HG03342 (cell line): Measurements from ENCODE around the gene BCDIN3D.

Experiments used
- ATAC-seq: cut with Tn5 transposase; IDR thresholded peaks from one replicate; pipeline ENCODE4 v1.9.1; 2021; ENCODE audit warnings: mild to moderate bottlenecking, moderate library complexity; ENCODE audit not compliant: unreplicated experiment

Gene BCDIN3D

DNA sequence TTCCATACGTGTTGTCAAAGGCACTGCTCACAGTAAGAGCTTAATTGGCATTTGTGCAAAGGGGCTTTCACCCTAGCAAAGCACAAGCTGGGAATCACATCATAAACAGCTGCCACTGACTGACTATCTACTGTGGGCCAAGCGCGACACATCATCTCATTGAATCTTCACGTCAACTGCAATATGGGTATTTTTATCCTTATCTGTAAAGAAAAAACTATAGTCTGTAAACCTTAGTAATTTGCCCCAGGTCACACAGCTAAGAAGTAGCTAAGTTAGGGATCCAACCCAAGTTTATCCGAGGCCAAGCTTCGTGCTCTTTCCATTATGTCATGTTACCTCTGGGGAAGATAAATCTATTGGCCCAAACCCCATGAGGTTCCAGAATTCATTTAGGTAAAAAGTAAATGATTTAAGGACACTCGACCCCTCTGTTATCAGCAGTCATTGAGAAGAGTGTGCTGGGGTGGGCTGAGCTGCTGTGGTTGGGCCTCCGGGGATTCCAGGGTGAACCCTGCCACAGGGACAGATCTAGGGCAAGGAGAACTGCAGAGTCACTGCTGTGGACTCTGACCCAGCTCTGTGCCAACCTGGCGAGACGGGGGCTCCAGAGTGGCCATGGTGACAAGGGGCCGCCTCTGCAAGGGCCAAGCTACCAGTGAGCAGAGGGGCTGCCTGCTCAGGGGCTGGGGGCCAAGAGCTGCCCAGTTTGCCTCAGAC, 42.3 kb downstream of the BCDIN3D start:
- no peak for ATAC-seq

DNA sequence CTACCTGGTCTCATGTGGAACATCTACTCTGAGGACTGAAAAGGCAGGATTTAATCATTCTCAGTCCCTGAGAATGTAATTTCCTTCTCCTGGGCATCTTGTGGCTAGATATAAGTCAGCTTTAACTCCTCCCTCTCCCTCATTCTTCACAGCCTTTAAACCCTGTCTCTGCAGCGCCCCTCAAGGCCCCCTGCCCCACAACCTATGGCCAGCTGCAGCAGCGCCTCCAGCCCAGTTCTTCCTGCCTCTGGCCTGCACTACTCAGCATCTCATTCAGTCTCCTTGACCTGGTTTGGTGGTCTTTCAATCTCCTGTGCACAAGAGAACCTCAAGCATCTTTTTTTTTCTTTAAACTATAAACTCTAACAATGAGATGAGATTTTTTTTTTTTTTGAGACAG, 44.0 kb downstream of the BCDIN3D start:
- no peak for ATAC-seq

DNA sequence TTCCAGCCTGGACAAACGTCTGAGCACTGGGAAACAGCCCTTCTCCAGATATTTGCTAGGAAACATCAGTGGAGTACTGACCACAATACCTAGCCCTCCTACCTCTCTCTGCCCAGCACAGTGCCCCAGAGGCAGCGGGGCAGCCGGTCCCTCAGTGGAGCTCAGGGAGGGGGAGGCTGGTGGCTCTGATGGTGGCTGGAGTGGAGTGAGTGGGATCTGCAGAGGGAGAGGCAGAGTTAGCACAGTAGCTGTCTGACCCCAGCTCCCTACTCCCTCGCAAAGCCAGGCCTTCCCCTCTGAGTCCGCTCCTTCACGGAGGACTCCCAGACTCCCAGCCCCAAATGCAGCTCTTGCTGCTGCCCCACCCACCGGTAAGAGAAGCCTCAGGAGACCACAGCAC, 44.7 kb downstream of the BCDIN3D start:
- no peak for ATAC-seq

DNA sequence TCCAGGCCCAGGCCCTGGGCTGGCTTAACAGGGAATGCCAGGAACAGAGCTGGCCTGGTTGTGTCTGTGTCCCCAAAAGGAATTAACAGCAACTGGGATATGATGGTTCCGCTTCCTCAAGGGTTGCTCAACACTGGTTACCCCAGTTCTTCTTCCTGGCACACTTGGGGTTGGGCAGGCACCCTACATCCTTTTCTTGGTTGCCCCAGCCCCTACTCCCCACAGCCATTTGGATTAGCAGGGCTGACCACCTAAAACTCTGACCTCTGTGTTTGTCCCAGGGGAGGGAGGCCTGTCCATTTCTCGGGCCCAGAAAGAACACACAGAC, 45.5 kb downstream of the BCDIN3D start:
- no peak for ATAC-seq

DNA sequence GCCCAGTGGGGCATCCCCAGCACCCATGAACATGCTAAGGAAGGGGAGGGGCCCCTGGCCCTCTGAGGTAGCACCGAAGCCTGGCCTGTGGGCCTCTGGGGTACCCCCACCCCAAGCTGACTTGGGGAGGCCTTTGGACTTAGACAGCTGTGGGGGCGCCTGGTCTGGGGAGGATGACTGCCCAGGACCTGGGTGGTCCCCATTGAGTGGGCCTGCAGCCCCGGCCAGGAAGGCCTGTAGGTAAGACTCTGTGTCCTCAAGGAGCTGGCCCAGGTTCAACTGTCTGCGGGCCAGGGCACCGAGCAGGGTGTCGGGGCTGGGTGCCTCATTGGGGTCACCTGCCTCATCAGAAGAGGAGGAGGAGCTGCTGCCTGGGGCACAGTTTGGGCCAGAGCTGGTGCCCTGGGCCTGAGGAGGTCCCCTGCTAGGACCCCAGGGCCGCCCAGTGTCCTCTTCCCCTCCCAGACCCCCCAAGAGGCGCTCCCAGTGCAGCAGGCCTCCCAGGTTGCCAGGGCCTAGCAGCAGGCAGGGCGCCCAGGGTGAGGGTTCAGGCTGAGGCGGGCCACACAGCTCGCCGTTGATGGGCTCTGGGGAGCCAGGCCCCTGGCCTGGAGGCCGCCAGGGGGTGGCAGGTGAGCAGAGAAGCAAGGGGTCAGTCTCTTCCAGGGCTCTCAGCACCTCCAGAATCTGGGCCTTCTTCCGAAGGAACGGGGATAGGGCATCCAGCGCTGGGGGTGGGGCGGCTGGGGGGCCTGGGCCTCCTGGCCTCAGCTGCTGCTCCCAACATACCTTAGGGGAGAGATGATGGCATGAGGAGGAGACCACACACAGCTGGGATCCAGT, 46.1 kb downstream of the BCDIN3D start:
- ATAC-seq: no peak

DNA sequence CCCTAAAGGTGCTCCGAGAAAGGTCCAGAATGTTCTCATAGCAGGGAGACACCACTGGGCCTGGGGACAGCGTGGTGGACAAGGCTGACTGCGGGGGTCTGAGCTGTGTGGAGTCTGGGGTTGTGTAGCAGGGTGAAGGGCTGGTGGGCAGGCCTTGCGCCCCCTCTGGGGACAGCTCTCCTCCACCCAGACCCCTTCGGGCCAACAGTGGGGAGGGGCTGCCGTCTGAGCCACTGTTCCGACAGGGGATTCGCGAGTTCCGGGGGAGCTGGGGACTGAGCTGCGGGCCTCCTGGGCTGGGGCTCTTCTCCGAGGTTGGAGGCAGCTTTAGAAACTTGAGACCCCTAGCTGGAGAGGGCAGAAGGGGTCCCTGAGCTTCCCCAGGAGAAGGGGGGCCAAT, 46.8 kb downstream of the BCDIN3D start:
- ATAC-seq: no peak

DNA sequence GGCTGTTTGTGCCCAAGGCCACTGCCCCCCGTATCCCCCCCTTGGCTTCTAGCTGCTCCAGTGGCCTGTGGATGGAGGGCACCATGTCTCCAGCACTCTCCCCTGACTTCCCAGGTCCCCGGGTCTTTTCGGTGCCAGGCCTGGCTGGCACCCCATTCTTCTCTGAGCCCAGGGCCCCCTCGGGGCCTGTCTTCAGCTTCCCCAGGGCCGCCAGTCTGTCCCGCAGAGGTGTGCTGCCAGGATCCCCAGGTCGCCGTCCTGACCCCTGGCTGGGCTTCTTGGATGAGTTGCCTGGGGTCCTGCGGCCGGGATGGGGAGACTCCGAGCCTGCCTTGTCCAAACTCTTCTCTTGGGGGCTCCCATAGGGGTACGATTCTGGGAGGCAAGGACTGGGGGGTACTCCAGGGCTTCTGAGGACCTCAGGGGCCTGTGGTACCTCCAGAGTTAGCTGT, 47.2 kb downstream of the BCDIN3D start:
- ATAC-seq: no peak

DNA sequence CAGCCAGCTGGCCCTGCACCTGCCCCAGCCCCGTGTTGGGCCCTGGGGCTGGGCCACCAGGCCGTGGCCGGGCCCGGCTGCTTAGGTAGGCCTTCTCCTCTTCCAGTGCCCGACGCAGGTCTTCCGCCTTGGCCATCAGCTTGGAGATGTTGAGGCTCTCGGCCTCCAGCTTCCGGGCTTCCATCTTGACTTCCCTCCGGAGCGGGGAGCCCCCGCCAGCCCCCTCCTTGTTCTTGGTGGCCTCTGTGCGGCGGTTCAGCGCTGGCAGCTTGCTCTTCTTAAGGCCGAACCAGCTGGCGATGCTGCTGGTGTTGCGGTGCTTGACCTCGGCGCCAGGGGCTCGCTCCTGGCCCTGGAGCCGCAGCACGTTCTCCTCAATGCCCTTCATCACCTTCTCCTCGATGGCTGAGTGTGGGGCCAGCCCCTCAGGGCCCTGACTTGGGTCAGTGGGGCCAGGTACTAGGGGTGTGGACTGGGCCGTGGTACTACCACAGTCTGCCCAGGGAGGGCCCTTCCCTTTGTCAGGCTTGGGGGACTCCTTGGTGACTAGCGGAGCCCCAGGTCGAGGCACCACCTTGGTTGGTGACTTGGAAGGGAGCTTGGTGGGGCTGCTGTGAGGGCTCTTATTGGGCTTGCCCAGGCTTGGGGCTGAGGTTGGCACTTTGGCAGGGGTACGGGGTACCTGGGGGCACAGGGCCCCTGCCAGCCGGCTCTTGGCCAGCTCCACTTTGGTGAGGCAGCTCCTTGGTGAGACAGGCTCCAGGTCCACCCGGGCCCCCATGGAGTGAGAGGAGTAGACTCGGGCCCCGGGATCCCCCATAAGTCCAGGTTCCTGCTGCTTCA, 47.9 kb downstream of the BCDIN3D start:
- ATAC-seq: no peak

DNA sequence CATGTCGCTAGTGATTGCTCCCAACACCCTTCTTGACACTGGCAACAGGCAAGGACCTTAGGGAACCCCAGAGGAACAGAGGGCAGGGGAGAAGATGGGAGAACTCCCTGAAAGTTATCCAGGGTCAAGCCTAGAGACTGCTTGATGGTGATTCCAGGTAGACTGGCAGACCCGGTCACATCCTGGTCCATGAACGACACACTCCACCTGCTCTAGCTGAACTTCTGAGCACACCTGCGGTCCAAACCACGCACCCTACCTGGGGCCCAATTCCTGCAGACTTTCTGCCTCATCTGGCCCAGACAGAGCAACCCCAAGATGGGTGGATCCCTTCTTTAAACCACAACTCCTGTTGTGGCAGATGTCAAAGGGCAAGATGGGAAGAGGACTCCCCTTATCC, 48.9 kb downstream of the BCDIN3D start:
- no peak for ATAC-seq

DNA sequence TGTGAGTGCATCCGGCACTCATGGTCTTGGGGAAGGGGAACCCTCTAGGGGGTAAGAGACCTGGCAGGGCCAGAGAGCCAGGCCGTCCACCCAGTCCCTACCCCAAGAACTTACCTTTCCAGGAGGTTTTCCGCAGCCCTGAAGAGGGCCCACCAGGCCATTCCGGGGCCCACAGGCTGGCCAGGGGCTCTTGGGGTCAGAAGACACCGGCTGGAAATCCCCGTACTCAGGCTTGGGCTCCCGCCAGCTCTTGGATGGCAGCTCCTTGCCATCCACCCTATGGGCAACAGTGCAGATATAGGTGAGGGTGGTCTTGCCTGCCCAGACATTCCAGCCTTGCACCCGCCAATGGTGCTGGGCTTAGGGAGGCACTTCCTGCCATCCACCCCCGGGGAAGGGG, 49.3 kb downstream of the BCDIN3D start:
- ATAC-seq: no peak

DNA sequence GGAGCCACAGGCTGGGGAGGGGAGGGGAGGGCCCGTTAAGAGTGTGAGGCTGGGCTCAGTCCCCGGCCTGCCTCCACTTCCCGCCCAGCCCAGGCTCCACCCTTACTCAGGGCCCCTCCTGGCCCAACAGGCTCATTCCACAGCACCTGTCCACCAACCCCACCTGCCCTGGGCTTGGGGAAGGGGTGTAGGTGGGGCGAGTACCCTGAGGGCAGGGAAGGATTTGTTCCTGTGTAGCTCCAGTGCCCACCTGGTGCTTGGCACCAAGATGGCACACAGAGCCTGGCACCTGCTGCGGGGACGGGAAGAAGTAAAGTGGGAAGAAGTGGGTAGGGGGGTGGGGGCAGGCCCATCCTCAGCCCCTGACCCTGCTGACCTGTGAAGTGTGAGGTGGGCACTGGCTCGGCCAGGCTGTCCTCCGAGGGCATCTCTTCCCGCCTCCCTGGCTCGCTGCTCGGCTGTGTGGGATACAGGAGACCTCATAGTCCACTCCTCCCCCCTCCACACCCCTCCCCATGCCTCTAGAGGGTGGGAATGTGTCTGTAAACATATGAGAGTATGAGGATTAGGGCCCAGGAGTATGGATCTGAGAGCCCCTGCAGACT, 49.8 kb downstream of the BCDIN3D start:
- ATAC-seq: no peak

DNA sequence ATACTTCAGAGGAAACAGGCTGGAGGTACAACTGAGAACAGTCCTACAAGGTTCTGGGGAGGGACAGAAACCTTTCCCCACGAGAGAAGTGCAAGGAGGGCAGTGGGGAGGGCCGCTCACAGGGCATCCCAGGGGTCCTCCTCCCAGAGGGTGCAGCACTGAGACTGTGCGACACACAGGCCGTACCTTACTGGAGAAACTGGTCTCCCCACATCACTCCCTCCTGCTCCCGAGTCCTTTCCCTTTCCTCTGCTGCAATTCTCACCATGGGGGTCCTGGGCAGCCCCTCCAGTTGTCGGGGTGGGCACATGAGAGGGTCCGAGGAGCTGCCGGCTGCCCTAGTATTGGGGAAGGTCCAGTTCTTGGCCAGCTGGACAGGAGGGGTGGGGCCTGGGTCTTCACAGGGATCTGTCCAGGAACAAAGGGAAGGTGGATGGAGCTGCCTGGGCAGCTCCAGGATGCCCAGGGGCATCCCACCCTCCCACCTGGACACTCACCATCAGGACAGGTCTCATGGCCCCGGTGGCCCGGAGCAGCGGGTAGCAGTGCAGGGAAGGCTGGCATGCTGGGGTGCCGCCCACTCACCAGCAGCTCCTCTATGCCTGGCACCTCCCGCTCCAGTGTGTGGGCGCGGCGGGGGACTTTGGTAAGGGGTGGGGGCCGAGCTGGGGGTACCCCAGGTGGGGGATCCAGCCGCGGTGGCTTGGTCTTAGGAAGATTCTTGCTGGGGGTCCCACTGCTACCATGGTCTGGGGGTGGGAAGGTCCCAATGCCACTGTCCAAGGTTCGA, 50.5 kb downstream of the BCDIN3D start:
- no peak for ATAC-seq

DNA sequence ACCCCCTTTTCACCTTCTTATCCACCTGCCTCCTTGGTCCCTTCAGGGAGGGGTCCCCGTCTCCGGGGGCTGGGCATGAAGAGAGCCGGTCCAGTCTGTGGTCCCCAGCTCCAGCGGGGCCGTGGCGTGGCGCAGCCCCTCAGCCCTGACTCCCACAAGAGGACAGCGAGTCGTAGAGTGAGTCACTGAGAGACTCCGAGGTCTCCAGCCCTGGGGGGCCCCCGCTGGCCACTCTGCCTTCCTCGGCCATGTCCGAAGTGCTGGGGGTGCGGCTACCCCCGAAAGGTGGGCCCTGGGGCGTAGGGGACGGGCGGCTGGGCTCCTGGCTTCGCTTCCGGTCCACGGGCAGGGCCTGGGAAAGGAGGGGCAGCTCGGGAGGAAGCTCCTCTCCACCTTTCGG, 51.2 kb downstream of the BCDIN3D start:
- no peak for ATAC-seq

DNA sequence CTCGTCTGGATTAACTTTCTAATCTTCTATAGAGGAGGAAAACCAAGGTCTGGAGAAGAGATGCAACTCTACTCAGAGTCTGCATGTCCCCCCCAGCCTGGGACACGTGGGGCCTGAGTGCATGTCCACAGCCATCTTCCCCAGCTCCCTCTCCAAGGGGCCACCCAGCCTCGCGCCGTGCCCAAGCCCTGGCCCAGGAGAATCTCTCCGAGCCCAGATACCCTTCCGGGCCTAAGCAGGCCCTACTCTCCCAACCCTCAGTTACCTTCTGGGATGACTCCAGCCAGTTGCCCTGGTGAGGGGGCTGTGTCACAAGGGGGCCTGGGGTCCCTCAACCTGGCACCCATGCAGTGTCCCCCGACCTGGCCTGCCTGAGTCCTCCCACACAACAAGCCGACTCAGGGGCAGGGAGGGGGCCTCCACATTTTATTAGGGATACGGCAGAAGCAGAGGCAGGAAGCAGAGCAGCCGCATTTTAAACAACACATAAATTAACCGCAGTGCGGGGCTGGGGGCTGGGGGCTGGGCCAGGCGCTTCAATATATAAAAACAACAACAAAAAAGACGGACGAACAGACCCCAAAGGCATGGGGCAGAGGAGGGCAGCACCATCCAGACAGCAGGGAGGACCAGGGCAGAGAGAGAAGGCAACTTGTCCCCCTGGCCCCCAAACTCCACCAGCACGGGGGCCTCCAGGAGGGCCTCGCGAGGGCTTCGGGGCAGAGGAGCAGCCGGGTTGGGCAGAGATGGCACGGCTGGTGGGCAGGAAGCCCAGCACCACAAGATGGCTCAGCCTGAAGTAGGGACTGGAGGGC, 52.0 kb downstream of the BCDIN3D start:
- no peak for ATAC-seq

DNA sequence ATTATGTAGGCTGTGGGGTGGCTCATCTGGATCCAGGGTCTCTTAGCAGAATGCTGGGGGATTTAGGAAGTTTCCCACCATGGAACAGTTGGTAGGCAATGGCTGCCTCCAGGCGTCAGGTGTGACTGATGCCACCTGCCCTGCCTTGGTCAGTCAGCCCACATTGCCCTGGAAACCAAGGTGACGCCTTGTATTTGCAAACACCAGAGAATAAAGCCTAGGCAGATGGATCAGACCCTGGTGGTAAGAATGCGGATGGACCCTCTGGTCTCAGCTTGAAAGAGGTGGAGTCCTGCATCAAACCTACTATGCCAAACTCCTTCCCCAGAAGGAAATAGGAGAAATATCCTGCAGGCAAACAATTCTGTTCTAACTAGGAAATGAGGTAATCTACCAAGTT, 52.9 kb downstream of the BCDIN3D start:
- ATAC-seq: no peak

DNA sequence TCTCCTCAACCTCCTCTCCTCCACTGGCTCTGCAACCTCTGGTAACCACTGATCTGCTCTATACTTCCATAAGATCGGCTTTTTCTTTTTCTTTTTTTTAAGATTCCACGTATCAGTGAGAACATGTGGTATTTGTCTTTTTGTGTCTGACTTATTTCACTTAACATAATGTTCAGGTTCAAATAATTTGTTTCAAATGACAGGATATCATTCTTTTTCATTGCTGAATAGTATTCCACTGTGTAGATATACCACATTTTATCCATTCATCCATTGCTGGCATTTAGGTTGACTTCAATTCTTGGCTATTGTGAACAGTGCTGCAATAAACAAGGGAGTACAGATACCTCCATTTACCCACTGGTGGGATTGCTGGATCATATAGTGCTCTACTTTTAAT, 55.2 kb downstream of the BCDIN3D start:
- no peak for ATAC-seq
